IMR-90 (cell line): ENCODE data around the gene TAT. TPM values are rescaled to one million over a fixed set of nuclear protein-coding genes. Genes with fewer than 3 reads are reported as not detected.
A peak's percentile ranks its signal among the peaks of the same experiment; 100 is the strongest.

Experiments
- ATAC-seq: fragments of 200-7000 bp; cut with Tn5 transposase; 2 replicates; pipeline ENCODE4 v1.9.1; 2020; ENCODE audit warnings: low read depth, mild to moderate bottlenecking, moderate library complexity
- BruUV-seq: library from RNA; stranded (reverse); fragments of 400-500 nt; replicated peaks from 2 replicates; lab custom pipeline; 2021; lab: Mats Ljungman, UMichigan
- CTCF ChIA-PET: fragments of 300-600 bp; formaldehyde crosslinking; extraction: SDS; loops from one replicate; lab custom pipeline; 2021; ENCODE audit warnings: antibody characterized with exemption; lab: Yijun Ruan, JAX
- POLR2A ChIA-PET: fragments of 300-600 bp; sonication (Branson Sonifier 250); formaldehyde crosslinking; loops from one replicate; lab custom pipeline; 2022; ENCODE audit warnings: antibody characterized with exemption; ENCODE audit not compliant: unreplicated experiment; lab: Charles Lee
- DNase-seq: peaks from one replicate; pipeline ENCODE4 v3.0.0; 2013
- H2AFZ ChIP-seq: replicated peaks from 2 replicates; pipeline ENCODE3; 2013; ENCODE audit warnings: low read length, mild to moderate bottlenecking; ENCODE audit not compliant: poor library complexity
- H2AK5ac ChIP-seq: 2 replicates; pipeline ENCODE4 v1.6.1; 2013; ENCODE audit warnings: low read depth, low read length, inconsistent platforms
- H2AK9ac ChIP-seq: replicated peaks from 2 replicates; pipeline ENCODE3; 2013; ENCODE audit warnings: mild to moderate bottlenecking, low read depth, low read length, moderate library complexity; ENCODE audit not compliant: poor library complexity
- H2BK120ac ChIP-seq: 2 replicates; pipeline ENCODE4 v1.6.1; 2013; ENCODE audit warnings: low read depth, low read length, inconsistent platforms
- H2BK15ac ChIP-seq: 3 replicates; pipeline ENCODE4 v1.6.1; 2013; ENCODE audit warnings: low read depth, low read length, inconsistent platforms
- H2BK20ac ChIP-seq: 2 replicates; pipeline ENCODE4 v1.6.1; 2013; ENCODE audit warnings: low read depth, mild to moderate bottlenecking, inconsistent platforms, low read length, moderate library complexity
- H2BK5ac ChIP-seq: 2 replicates; pipeline ENCODE4 v1.6.1; 2013; ENCODE audit warnings: mild to moderate bottlenecking, low read depth, low read length, inconsistent platforms; ENCODE audit not compliant: poor library complexity, severe bottlenecking
- H3K14ac ChIP-seq: replicated peaks from 2 replicates; pipeline ENCODE4 v1.6.1; 2013; ENCODE audit warnings: low read depth, low read length, inconsistent platforms
- H3K18ac ChIP-seq: 2 replicates; pipeline ENCODE4 v1.6.1; 2013; ENCODE audit warnings: low read depth, low read length, control low read depth
- H3K23ac ChIP-seq: 2 replicates; pipeline ENCODE4 v1.6.1; 2013; ENCODE audit warnings: low read depth, low read length, inconsistent platforms
- H3K27ac ChIP-seq: 2 replicates; pipeline ENCODE4 v1.5.1; 2013; ENCODE audit warnings: mild to moderate bottlenecking, control low read depth, low read length; ENCODE audit not compliant: insufficient read depth
- H3K27me3 ChIP-seq: 2 replicates; pipeline ENCODE4 v1.6.1; 2013; ENCODE audit warnings: low read length; ENCODE audit not compliant: control insufficient read depth, insufficient read depth
- H3K36me3 ChIP-seq: 2 replicates; pipeline ENCODE4 v1.6.1; 2013; ENCODE audit warnings: low read length, mixed read lengths; ENCODE audit not compliant: control insufficient read depth, insufficient read depth
- H3K4ac ChIP-seq: 2 replicates; pipeline ENCODE4 v1.6.1; 2013; ENCODE audit warnings: low read depth, low read length, inconsistent platforms
- H3K4me1 ChIP-seq: 2 replicates; pipeline ENCODE4 v1.6.1; 2013; ENCODE audit warnings: low read length, mixed read lengths; ENCODE audit not compliant: control insufficient read depth, insufficient read depth
- H3K4me2 ChIP-seq: 2 replicates; pipeline ENCODE4 v1.6.1; 2013; ENCODE audit warnings: low read depth, mild to moderate bottlenecking, control low read depth, low read length, moderate library complexity
- H3K4me3 ChIP-seq: 2 replicates; pipeline ENCODE4 v1.5.1; 2013; ENCODE audit warnings: low read depth, mild to moderate bottlenecking, control low read depth, low read length, moderate library complexity; ENCODE audit not compliant: insufficient read depth
- H3K56ac ChIP-seq: 2 replicates; pipeline ENCODE4 v1.6.1; 2013; ENCODE audit warnings: low read length, inconsistent platforms; ENCODE audit not compliant: insufficient read depth; ENCODE audit errors: extremely low read depth
- H3K79me1 ChIP-seq, 2 experiments: 2 replicates each; pipeline ENCODE4 v1.6.1; 2013; ENCODE audit warnings: low read length in 2 of 2, inconsistent platforms in 1 of 2, low read depth in 1 of 2
- H3K9ac ChIP-seq: 2 replicates; pipeline ENCODE4 v1.6.1; 2013; ENCODE audit warnings: low read depth, low read length, control low read depth
- H3K9me1 ChIP-seq: 2 replicates; pipeline ENCODE4 v1.6.1; 2013; ENCODE audit warnings: low read length, inconsistent platforms; ENCODE audit not compliant: insufficient read depth
- H3K9me3 ChIP-seq: 2 replicates; pipeline ENCODE4 v1.6.1; 2013; ENCODE audit warnings: low read length; ENCODE audit not compliant: control insufficient read depth, insufficient read depth
- H4K20me1 ChIP-seq: 2 replicates; pipeline ENCODE4 v1.6.1; 2013; ENCODE audit warnings: low read length, inconsistent platforms; ENCODE audit not compliant: insufficient read depth
- H4K5ac ChIP-seq: 2 replicates; pipeline ENCODE4 v1.6.1; 2013; ENCODE audit warnings: mild to moderate bottlenecking, low read depth, low read length, control low read depth
- H4K8ac ChIP-seq, 2 experiments: 2 replicates each; pipeline ENCODE4 v1.6.1; 2013; ENCODE audit warnings: low read depth in 2 of 2, low read length in 2 of 2, control low read depth in 1 of 2, inconsistent platforms in 1 of 2
- H4K91ac ChIP-seq: 2 replicates; pipeline ENCODE4 v1.6.1; 2013; ENCODE audit warnings: low read depth, low read length, inconsistent platforms; ENCODE audit not compliant: insufficient read depth
- FOS ChIP-seq: fragments of 150-350 bp; IDR thresholded peaks from 2 replicates; pipeline ENCODE4 v1.6.1; 2016; ENCODE audit warnings: low read depth, low read length
- NFE2L2 ChIP-seq: fragments of 150-350 bp; IDR thresholded peaks from 2 replicates; pipeline ENCODE4 v1.6.1; 2016; ENCODE audit warnings: low read depth, mild to moderate bottlenecking, low read length
- RCOR1 ChIP-seq: IDR thresholded peaks from 2 replicates; pipeline ENCODE4 v1.6.1; 2012; ENCODE audit warnings: mild to moderate bottlenecking, low read length, improper control_type of control experiment; ENCODE audit not compliant: insufficient replicate concordance
- RFX5 ChIP-seq: IDR thresholded peaks from 2 replicates; pipeline ENCODE4 v1.8.0; 2012; ENCODE audit warnings: low read depth, mild to moderate bottlenecking, low read length, moderate library complexity
- SMC3 ChIP-seq: fragments of 150-350 bp; IDR thresholded peaks from 2 replicates; pipeline ENCODE4 v1.6.1; 2016; ENCODE audit warnings: low read depth, mild to moderate bottlenecking, antibody characterized with exemption, low read length, moderate library complexity
- WGBS, 2 experiments: methylation state at CpG; one replicate each; pipeline versions ENCODE4 v1.1.5 to v1.1.7; 2013; ENCODE audit warnings: missing lambda C conversion rate in 2 of 2; ENCODE audit not compliant: insufficient read length in 1 of 2; ENCODE audit errors: extremely low coverage in 2 of 2; 5-methylcytosine and 5-hydroxymethylcytosine counted together
- dilution Hi-C: fragments of 300-500 bp; cut with HindIII; formaldehyde crosslinking; loops from one replicate; pipeline ENCODE4 v1.14.3; 2018; ENCODE audit warnings: low sequenced_read_pairs; ENCODE audit not compliant: unreplicated experiment
- in situ Hi-C: fragments of 300-500 bp; cut with MboI; formaldehyde crosslinking; loops from 3 replicates; pipeline ENCODE4 v1.14.3; 2019; ENCODE audit warnings: low sequenced_read_pairs, inconsistent platforms, mixed read lengths
- intact Hi-C: fragments of 100-400 bp; cut with micrococcal nuclease; formaldehyde crosslinking; loops from 2 replicates; pipeline ENCODE4 v1.10.0; 2022
- polyA plus RNA-seq, 3 experiments: library from polyadenylated mRNA; depleted of rRNA; stranded (reverse); fragments of >200 nt; gene quantifications; 2 replicates each; pipeline ENCODE4 v1.2.3, GENCODE V29; 2012; ENCODE audit warnings: low replicate concordance in 1 of 3
- total RNA-seq: library from RNA; depleted of rRNA; stranded (reverse); fragments of >200 nt; gene quantifications from 2 replicates; pipeline ENCODE4 v1.2.3, GENCODE V29; 2012
- TF ChIP-seq, protein P1 (sequence below): conservative IDR thresholded peaks from 2 replicates; pipeline ENCODE4 v1.5.1; 2012; ENCODE audit warnings: mild to moderate bottlenecking, low read depth, low read length, improper control_type of control experiment

TAT gene
- total and polyA plus RNA-seq, 2 of the 4 experiments (the other 2 are of a cell fraction), result not detected

DNA sequence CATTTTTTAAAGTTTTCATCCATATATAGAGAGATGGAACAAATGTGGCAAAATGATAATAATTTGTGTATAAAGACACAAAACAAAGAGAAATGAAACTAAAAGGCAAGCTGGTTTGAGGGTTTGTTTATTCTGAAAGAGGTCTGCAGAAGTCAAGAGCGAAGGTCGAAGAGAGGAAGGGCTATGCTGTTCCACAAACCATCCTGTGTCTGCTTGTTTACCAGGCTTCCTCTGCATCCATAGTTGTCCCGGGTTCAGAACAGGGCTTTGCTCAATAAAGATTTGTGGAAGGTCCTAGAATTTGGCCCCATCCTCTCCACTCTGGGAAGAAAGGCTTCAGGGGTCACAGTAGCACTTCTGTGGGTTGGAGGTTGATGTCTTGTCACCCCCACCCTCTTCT is 46.7 kb upstream of the TAT start:
- WGBS, 2 experiments, result no CpG with 5 or more reads among the region's 3 CpGs
- Histone ChIP-seq H4K91ac (no peak overlapping the region), H2AK9ac (no peak overlapping the region), H3K9me3 (peaks cover 3% of the 10 kb centered on the region; the same call in 1 of the 2 replicates), H3K9ac (no peak overlapping the region), H2AK5ac (no peak overlapping the region), H3K79me1 (no peaks in the 10 kb centered on the region), H3K36me3 (no peaks in the 10 kb centered on the region), H2BK20ac (no peak overlapping the region), H3K4me3 (no peak overlapping the region), H4K8ac (no peak overlapping the region), H4K20me1 (no peaks in the 10 kb centered on the region), H3K23ac (no peak overlapping the region), H3K56ac (no peak overlapping the region), H3K9me1 (no peaks in the 10 kb centered on the region), H3K4me2 (no peak overlapping the region), H2BK120ac (no peak overlapping the region), H3K4me1 (peaks cover 3% of the 10 kb centered on the region; the same call in 1 of the 2 replicates), H2AFZ (no peak overlapping the region), H3K27ac (no peak overlapping the region), H4K5ac (no peak overlapping the region), H3K18ac (no peak overlapping the region), H2BK15ac (no peak overlapping the region), H2BK5ac (no peak overlapping the region), H3K14ac (no peak overlapping the region), H3K27me3 (peaks cover 33% of the 10 kb centered on the region), H3K4ac (no peak overlapping the region)
- ChIA-PET POLR2A (no interaction called here), CTCF (no interaction called here)
- no peak for DNase-seq
- ATAC-seq, result 0 out of 2 replicates have a peak, but pooled peaks have one; percentile 16
- in situ Hi-C loops, result no loop called here
- TF ChIP-seq FOS (no peak), RFX5 (no peak), RCOR1 (no peak), SMC3 (no peak), NFE2L2 (no peak)
- TF ChIP-seq, protein P1, sequence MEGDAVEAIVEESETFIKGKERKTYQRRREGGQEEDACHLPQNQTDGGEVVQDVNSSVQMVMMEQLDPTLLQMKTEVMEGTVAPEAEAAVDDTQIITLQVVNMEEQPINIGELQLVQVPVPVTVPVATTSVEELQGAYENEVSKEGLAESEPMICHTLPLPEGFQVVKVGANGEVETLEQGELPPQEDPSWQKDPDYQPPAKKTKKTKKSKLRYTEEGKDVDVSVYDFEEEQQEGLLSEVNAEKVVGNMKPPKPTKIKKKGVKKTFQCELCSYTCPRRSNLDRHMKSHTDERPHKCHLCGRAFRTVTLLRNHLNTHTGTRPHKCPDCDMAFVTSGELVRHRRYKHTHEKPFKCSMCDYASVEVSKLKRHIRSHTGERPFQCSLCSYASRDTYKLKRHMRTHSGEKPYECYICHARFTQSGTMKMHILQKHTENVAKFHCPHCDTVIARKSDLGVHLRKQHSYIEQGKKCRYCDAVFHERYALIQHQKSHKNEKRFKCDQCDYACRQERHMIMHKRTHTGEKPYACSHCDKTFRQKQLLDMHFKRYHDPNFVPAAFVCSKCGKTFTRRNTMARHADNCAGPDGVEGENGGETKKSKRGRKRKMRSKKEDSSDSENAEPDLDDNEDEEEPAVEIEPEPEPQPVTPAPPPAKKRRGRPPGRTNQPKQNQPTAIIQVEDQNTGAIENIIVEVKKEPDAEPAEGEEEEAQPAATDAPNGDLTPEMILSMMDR, result no peak
- intact Hi-C loops, result no loop called here
- dilution Hi-C loops, result no loop called here
- BruUV-seq, result no TSS peak
